HEK293 (cell line): Measurements from ENCODE around the gene HDAC2.

Experiments
- ZNF133 ChIP-seq: fragments of 450-650 bp; formaldehyde crosslinking; IDR thresholded peaks from 2 replicates; pipeline ENCODE4 v1.5.1; 2016; ENCODE audit warnings: missing biosample characterization, missing genetic modification characterization
- TF ChIP-seq, protein P1 (sequence below): fragments of 450-650 bp; formaldehyde crosslinking; conservative IDR thresholded peaks from 2 replicates; pipeline ENCODE4 v1.5.1; 2016; ENCODE audit warnings: low read depth, missing biosample characterization, missing genetic modification characterization
- TF ChIP-seq, protein P2 (sequence below): fragments of 450-650 bp; formaldehyde crosslinking; IDR thresholded peaks from 2 replicates; pipeline ENCODE4 v1.5.1; 2016; ENCODE audit warnings: missing biosample characterization, missing genetic modification characterization

GRCh38 chr6:113924312-113924723 is 46.6 kb downstream of the HDAC2 start:
- TF ChIP-seq, protein P1, sequence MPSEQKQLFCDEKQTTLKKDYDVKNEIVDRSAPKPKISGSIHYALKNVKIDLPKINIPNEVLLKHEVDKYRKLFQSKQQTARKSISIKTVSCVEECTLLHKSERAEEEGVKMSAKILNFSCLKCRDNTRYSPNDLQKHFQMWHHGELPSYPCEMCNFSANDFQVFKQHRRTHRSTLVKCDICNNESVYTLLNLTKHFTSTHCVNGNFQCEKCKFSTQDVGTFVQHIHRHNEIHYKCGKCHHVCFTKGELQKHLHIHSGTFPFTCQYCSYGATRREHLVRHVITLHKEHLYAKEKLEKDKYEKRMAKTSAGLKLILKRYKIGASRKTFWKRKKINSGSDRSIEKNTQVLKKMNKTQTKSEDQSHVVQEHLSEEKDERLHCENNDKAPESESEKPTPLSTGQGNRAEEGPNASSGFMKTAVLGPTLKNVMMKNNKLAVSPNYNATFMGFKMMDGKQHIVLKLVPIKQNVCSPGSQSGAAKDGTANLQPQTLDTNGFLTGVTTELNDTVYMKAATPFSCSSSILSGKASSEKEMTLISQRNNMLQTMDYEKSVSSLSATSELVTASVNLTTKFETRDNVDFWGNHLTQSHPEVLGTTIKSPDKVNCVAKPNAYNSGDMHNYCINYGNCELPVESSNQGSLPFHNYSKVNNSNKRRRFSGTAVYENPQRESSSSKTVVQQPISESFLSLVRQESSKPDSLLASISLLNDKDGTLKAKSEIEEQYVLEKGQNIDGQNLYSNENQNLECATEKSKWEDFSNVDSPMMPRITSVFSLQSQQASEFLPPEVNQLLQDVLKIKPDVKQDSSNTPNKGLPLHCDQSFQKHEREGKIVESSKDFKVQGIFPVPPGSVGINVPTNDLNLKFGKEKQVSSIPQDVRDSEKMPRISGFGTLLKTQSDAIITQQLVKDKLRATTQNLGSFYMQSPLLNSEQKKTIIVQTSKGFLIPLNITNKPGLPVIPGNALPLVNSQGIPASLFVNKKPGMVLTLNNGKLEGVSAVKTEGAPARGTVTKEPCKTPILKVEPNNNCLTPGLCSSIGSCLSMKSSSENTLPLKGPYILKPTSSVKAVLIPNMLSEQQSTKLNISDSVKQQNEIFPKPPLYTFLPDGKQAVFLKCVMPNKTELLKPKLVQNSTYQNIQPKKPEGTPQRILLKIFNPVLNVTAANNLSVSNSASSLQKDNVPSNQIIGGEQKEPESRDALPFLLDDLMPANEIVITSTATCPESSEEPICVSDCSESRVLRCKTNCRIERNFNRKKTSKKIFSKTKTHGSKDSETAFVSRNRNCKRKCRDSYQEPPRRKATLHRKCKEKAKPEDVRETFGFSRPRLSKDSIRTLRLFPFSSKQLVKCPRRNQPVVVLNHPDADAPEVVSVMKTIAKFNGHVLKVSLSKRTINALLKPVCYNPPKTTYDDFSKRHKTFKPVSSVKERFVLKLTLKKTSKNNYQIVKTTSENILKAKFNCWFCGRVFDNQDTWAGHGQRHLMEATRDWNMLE (tag by site-specific recombination): no peak
- TF ChIP-seq ZNF133 (tag by site-specific recombination): no peak
- TF ChIP-seq, protein P2, sequence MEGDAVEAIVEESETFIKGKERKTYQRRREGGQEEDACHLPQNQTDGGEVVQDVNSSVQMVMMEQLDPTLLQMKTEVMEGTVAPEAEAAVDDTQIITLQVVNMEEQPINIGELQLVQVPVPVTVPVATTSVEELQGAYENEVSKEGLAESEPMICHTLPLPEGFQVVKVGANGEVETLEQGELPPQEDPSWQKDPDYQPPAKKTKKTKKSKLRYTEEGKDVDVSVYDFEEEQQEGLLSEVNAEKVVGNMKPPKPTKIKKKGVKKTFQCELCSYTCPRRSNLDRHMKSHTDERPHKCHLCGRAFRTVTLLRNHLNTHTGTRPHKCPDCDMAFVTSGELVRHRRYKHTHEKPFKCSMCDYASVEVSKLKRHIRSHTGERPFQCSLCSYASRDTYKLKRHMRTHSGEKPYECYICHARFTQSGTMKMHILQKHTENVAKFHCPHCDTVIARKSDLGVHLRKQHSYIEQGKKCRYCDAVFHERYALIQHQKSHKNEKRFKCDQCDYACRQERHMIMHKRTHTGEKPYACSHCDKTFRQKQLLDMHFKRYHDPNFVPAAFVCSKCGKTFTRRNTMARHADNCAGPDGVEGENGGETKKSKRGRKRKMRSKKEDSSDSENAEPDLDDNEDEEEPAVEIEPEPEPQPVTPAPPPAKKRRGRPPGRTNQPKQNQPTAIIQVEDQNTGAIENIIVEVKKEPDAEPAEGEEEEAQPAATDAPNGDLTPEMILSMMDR (tag by site-specific recombination): no peak
